H1 (cell line): ENCODE data around the gene RASGEF1C. TPM values are rescaled to one million over a fixed set of nuclear protein-coding genes. Genes with fewer than 3 reads are reported as not detected.

Experiments used
- CTCF ChIA-PET: fragments of 300-600 bp; sonication (Branson Sonifier 250); formaldehyde crosslinking; loops from one replicate; lab custom pipeline; 2021; ENCODE audit not compliant: partially characterized antibody; lab: Charles Lee
- POLR2A ChIA-PET: fragments of 300-600 bp; sonication (Branson Sonifier 250); formaldehyde crosslinking; loops from one replicate; lab custom pipeline; 2021; ENCODE audit warnings: inconsistent platforms; ENCODE audit not compliant: partially characterized antibody; lab: Charles Lee
- DNase-seq, 2 experiments: peaks; one replicate each; pipeline versions ENCODE4 v3.0.0 to v3.0.0-alpha.2; 2010 to 2022; ENCODE audit warnings: low spot score in 2 of 2, low read depth in 1 of 2, mixed read lengths in 1 of 2
- FAIRE-seq: peaks from 2 replicates; lab custom pipeline; 2011; peaks lifted over from hg19 to GRCh38; lab: Jason Lieb, UNC
- H2AFZ ChIP-seq: 2 replicates; pipeline ENCODE4 v1.8.1; 2012; ENCODE audit warnings: low read length, inconsistent platforms
- H2AK5ac ChIP-seq: 2 replicates; pipeline ENCODE4 v1.6.1; 2013; ENCODE audit warnings: low read depth, low read length
- H2BK120ac ChIP-seq: replicated peaks from 2 replicates; pipeline ENCODE3; 2013; ENCODE audit warnings: low read depth, low read length, inconsistent platforms
- H2BK12ac ChIP-seq: 2 replicates; pipeline ENCODE4 v1.6.1; 2013; ENCODE audit warnings: low read depth, low read length
- H2BK15ac ChIP-seq: 2 replicates; pipeline ENCODE4 v1.6.1; 2013; ENCODE audit warnings: low read length
- H2BK20ac ChIP-seq: 2 replicates; pipeline ENCODE4 v1.6.1; 2013; ENCODE audit warnings: low read length
- H2BK5ac ChIP-seq: 2 replicates; pipeline ENCODE4 v1.6.1; 2013; ENCODE audit warnings: low read depth, low read length
- H3K14ac ChIP-seq: 2 replicates; pipeline ENCODE4 v1.6.1; 2013; ENCODE audit warnings: inconsistent platforms; ENCODE audit not compliant: insufficient read length
- H3K18ac ChIP-seq: 2 replicates; pipeline ENCODE4 v1.6.1; 2013; ENCODE audit warnings: low read length; ENCODE audit errors: extremely low read depth
- H3K23ac ChIP-seq: 2 replicates; pipeline ENCODE4 v1.6.1; 2013; ENCODE audit warnings: inconsistent platforms; ENCODE audit not compliant: insufficient read length
- H3K23me2 ChIP-seq: 2 replicates; pipeline ENCODE4 v1.6.1; 2013; ENCODE audit warnings: low read depth, low read length
- H3K27ac ChIP-seq: 2 replicates; pipeline ENCODE4 v1.6.1; 2011; ENCODE audit warnings: low read depth, low read length, inconsistent platforms
- H3K27me3 ChIP-seq, 4 experiments: replicated peaks in 1 of 4; 1 replicate in 1 of 4; 2 replicates in 3 of 4; pipeline versions ENCODE4 v1.6.1 to v1.8.1; 2011 to 2013; ENCODE audit warnings: low read length in 3 of 4, mild to moderate bottlenecking in 3 of 4, inconsistent platforms in 2 of 4, mixed read lengths in 2 of 4, moderate library complexity in 1 of 4; ENCODE audit not compliant: control insufficient read depth in 3 of 4, insufficient read depth in 3 of 4; ENCODE audit errors: extremely low read depth in 1 of 4
- H3K36me3 ChIP-seq, 4 experiments: 2 replicates each; pipeline versions ENCODE4 v1.6.1 to v1.8.1; 2011 to 2013; ENCODE audit warnings: mild to moderate bottlenecking in 4 of 4, low read length in 3 of 4, moderate library complexity in 2 of 4, control low read depth in 1 of 4, inconsistent platforms in 1 of 4; ENCODE audit not compliant: insufficient read depth in 4 of 4, control insufficient read depth in 2 of 4
- H3K4ac ChIP-seq: replicated peaks from 2 replicates; pipeline ENCODE3; 2013; ENCODE audit warnings: low read length, low read depth, mixed read lengths, inconsistent platforms; ENCODE audit not compliant: insufficient read length
- H3K4me1 ChIP-seq, 4 experiments: replicated peaks in 1 of 4; 1 replicate in 1 of 4; 2 replicates in 3 of 4; pipeline versions ENCODE4 v1.6.1 to v1.8.1; 2011 to 2013; ENCODE audit warnings: low read length in 3 of 4, inconsistent platforms in 2 of 4, mixed read lengths in 1 of 4; ENCODE audit not compliant: insufficient read depth in 4 of 4, control insufficient read depth in 3 of 4
- H3K4me2 ChIP-seq, 2 experiments: 2 replicates each; pipeline versions ENCODE4 v1.6.1 to v1.8.1; 2011 to 2013; ENCODE audit warnings: low read depth in 2 of 2, low read length in 2 of 2, control low read depth in 1 of 2, inconsistent platforms in 1 of 2, mild to moderate bottlenecking in 1 of 2; ENCODE audit not compliant: insufficient read depth in 1 of 2
- H3K4me3 ChIP-seq, 4 experiments: fragments of 200-600, 300-600 bp in 1 of 4; sonication (generic), shearing (Covaris generic), sonication (Bioruptor Twin) in 1 of 4; 2 replicates each; pipeline versions ENCODE4 v1.5.1 to v1.8.1; 2011 to 2016; ENCODE audit warnings: low read length in 4 of 4, low read depth in 3 of 4, control low read depth in 2 of 4, inconsistent platforms in 2 of 4, mild to moderate bottlenecking in 2 of 4, mixed read lengths in 1 of 4, moderate library complexity in 1 of 4; ENCODE audit not compliant: insufficient read depth in 2 of 4; ENCODE audit errors: extremely low read depth in 1 of 4
- H3K56ac ChIP-seq: replicated peaks from 2 replicates; pipeline ENCODE3; 2013; ENCODE audit warnings: low read depth, mild to moderate bottlenecking, mixed read lengths, low read length, inconsistent platforms; ENCODE audit not compliant: insufficient read length
- H3K79me1 ChIP-seq: 2 replicates; pipeline ENCODE4 v1.6.1; 2013; ENCODE audit warnings: low read depth, low read length, control low read depth
- H3K79me2 ChIP-seq, 2 experiments: 2 replicates each; pipeline versions ENCODE4 v1.6.1 to v1.8.1; 2012 to 2013; ENCODE audit warnings: low read length in 2 of 2, mild to moderate bottlenecking in 2 of 2, inconsistent platforms in 1 of 2; ENCODE audit not compliant: insufficient read depth in 2 of 2, control insufficient read depth in 1 of 2
- H3K9ac ChIP-seq, 4 experiments: replicated peaks in 1 of 4; 1 replicate in 1 of 4; 2 replicates in 3 of 4; pipeline versions ENCODE4 v1.6.1 to v1.8.1; 2011 to 2013; ENCODE audit warnings: low read depth in 3 of 4, low read length in 3 of 4, control low read depth in 2 of 4, mild to moderate bottlenecking in 2 of 4, moderate library complexity in 2 of 4, inconsistent platforms in 1 of 4; ENCODE audit errors: extremely low read depth in 1 of 4
- H3K9me3 ChIP-seq, 2 experiments: 2 replicates each; pipeline versions ENCODE4 v1.6.1 to v1.8.1; 2012 to 2013; ENCODE audit warnings: mild to moderate bottlenecking in 2 of 2, moderate library complexity in 2 of 2, control low read depth in 1 of 2, inconsistent platforms in 1 of 2, low read depth in 1 of 2, low read length in 1 of 2, mixed read lengths in 1 of 2; ENCODE audit not compliant: insufficient read depth in 2 of 2
- H4K20me1 ChIP-seq, 2 experiments: replicated peaks in 1 of 2; 2 replicates each; pipeline versions ENCODE3 to v1.8.1; 2011 to 2013; ENCODE audit warnings: inconsistent platforms in 2 of 2, low read length in 2 of 2, mild to moderate bottlenecking in 1 of 2; ENCODE audit not compliant: insufficient read depth in 2 of 2, control insufficient read depth in 1 of 2
- H4K5ac ChIP-seq: 2 replicates; pipeline ENCODE4 v1.6.1; 2013; ENCODE audit warnings: low read length, low read depth, mixed read lengths, inconsistent platforms; ENCODE audit not compliant: insufficient read length
- H4K8ac ChIP-seq: 2 replicates; pipeline ENCODE4 v1.8.0; 2013; ENCODE audit warnings: mild to moderate bottlenecking, moderate library complexity, low read length, inconsistent platforms; ENCODE audit not compliant: insufficient read depth; ENCODE audit errors: extremely low read depth
- H4K91ac ChIP-seq: replicated peaks from 2 replicates; pipeline ENCODE3; 2013; ENCODE audit warnings: low read length, mixed read lengths, inconsistent platforms; ENCODE audit not compliant: insufficient read length
- CEBPB ChIP-seq: IDR thresholded peaks from 2 replicates; pipeline ENCODE4 v1.6.1; 2012; ENCODE audit warnings: low read depth, low read length
- HDAC2 ChIP-seq, 2 experiments: fragments of 300-600 bp in 1 of 2; sonication (generic) in 1 of 2; IDR thresholded peaks; 2 replicates each; pipeline ENCODE4 v1.6.1; 2011 to 2012; ENCODE audit warnings: low read depth in 2 of 2, low read length in 2 of 2, mild to moderate bottlenecking in 2 of 2, moderate library complexity in 2 of 2, borderline replicate concordance in 1 of 2, inconsistent platforms in 1 of 2
- HDAC6 ChIP-seq: IDR thresholded peaks from one replicate; pipeline ENCODE4 v1.7.1; 2012; ENCODE audit warnings: low read depth, mild to moderate bottlenecking, inconsistent platforms, low read length, moderate library complexity
- NANOG ChIP-seq: IDR thresholded peaks from 2 replicates; pipeline ENCODE4 v1.6.1; 2011; ENCODE audit warnings: low read length, low read depth, mild to moderate bottlenecking, inconsistent platforms; ENCODE audit not compliant: insufficient read depth, poor library complexity, severe bottlenecking
- RAD21 ChIP-seq, 2 experiments: IDR thresholded peaks in 1 of 2; conservative IDR thresholded peaks in 1 of 2; 2 replicates each; pipeline ENCODE4 v1.6.1; 2011; ENCODE audit warnings: low read depth in 2 of 2, low read length in 2 of 2, improper control_type of control experiment in 1 of 2, inconsistent platforms in 1 of 2, mild to moderate bottlenecking in 1 of 2, moderate library complexity in 1 of 2
- ZNF274 ChIP-seq: IDR thresholded peaks from 2 replicates; pipeline ENCODE4 v1.7.0; 2012; ENCODE audit warnings: low read length, borderline replicate concordance; ENCODE audit errors: extremely low read depth
- WGBS, 2 experiments: shearing (Covaris generic) in 1 of 2; methylation state at CpG; one replicate each; pipeline versions ENCODE4 v1.1.6 to v1.1.7; 2013 to 2015; ENCODE audit warnings: low lambda C conversion rate in 2 of 2, mixed read lengths in 2 of 2, inconsistent platforms in 1 of 2, low coverage in 1 of 2, missing lambda C conversion rate in 1 of 2; ENCODE audit not compliant: insufficient replicate concordance in 2 of 2, insufficient coverage in 1 of 2, insufficient read length in 1 of 2; ENCODE audit errors: extremely low coverage in 1 of 2, missing lambda C conversion rate in 1 of 2; 5-methylcytosine and 5-hydroxymethylcytosine counted together
- polyA plus RNA-seq, 7 experiments: library from polyadenylated mRNA; depleted of rRNA in 3 of 7; stranded (reverse) in 5 of 7; unstranded in 2 of 7; fragments of >200 nt in 5 of 7; fragments of 200-250 nt in 2 of 7; gene quantifications; 1 replicate in 5 of 7; 2 replicates in 1 of 7; 4 replicates in 1 of 7; pipeline versions ENCODE4 v1.2.1 to v1.2.3, GENCODE V29; 2011 to 2013; ENCODE audit warnings: missing spikeins in 2 of 7, mixed read lengths in 2 of 7
- total RNA-seq: library from RNA; stranded (reverse); fragmentation: NEBNext Ultra II Directional; extraction: Animal tissue kit (Norgen Biotek cat#: 25700); gene quantifications from 2 replicates; pipeline ENCODE4 v1.2.1, GENCODE V29; 2021
- TF ChIP-seq, protein P1 (sequence below): IDR thresholded peaks from 2 replicates; pipeline ENCODE4 v1.6.1; 2012; ENCODE audit warnings: inconsistent platforms
- TF ChIP-seq, protein P2 (sequence below): IDR thresholded peaks from 2 replicates; pipeline ENCODE4 v1.6.1; 2011; ENCODE audit warnings: low read length, improper control_type of control experiment

Gene RASGEF1C
- total and polyA plus RNA-seq, 2 of the 8 experiments (the other 6 are each of a cell fraction or from before 2014, with no cell fraction given): 0.26 to 0.61 TPM

DNA sequence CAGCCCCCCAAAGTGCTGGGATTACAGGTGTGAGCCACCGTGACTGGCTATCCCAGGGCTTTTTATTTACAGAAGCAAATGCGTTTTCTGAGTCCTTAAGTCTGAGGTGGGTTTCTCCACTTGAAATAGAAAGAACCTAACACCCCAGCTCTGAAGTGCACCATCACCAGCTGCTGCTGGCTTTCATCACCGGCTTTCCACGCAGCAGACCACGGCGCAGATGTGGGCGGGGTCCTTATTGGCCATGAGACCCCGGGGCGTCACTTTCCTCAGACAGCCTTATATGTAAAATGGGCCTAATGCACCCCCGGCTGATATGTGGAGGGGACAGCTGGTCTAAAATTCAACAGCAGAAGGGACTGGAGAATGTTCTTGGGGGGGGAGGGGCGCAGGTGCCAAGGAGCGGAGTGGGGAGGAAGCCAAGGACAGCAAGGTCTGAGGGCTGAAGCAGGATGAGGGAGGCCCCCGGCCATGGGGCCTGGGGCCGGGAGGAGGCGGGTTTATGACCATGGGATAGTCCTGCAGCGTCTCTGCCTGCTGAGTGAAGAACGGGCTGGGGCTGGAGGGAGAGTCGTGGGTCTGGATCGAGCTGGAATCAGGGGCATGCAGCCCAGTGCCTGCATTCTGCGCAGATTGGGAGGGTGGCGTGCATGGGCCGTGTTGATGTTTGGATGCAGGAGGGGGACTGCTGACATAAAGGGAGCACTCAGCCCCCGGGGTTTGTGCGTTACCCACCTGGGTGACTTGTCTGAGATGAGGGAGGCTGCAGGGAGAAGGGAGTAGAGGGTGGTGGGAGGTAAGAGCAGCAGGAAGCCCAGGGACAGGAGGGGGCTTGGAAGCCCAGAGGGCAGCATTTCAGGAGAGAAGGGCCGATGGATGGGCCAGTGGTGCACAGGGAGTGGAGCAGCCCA is 30.2 kb downstream of the RASGEF1C start:
- DNase-seq (no peak), FAIRE-seq (no peak)
- Histone ChIP-seq H2AFZ (no peak overlapping the region), H2BK20ac (no peak overlapping the region), H3K4ac (no peak overlapping the region), H2AK5ac (no peak overlapping the region), H2BK15ac (no peak overlapping the region), H3K4me1 (peaks cover 0 to 7% (median 3%) of the 10 kb centered on the region in 4 experiments; a peak in 3 of 7 replicates), H3K18ac (no peak overlapping the region), H4K91ac (peak overlapping the region; percentile 65), H4K5ac (no peak overlapping the region), H3K79me2 (no peaks in the 10 kb centered on the region), H2BK120ac (no peak overlapping the region), H3K9ac (no peak overlapping the region), H2BK12ac (no peak overlapping the region), H3K4me3 (no peak overlapping the region), H3K9me3 (no peaks in the 10 kb centered on the region; a peak in 1 of 4 replicates), H3K36me3 (no peaks in the 10 kb centered on the region), H3K4me2 (no peak overlapping the region), H3K23ac (no peak overlapping the region), H3K14ac (no peak overlapping the region), H2BK5ac (no peak overlapping the region), H3K79me1 (no peaks in the 10 kb centered on the region), H3K27ac (no peak overlapping the region), H3K23me2 (no peaks in the 10 kb centered on the region), H4K8ac (peak overlapping the region; percentile 51), H4K20me1 (peaks cover 0 to 2% of the 10 kb centered on the region in 2 experiments), H3K27me3 (no peaks in the 10 kb centered on the region), H3K56ac (no peak overlapping the region)
- WGBS, 2 experiments: 87% methylated on average over 25 of the region's 25 CpGs; no CpG with 5 or more reads in 1 of the 2 experiments
- CTCF ChIA-PET: interaction anchor here (1.0 to 2.2 kb wide), 2 partner anchors 16 to 20 kb away, joined by 3 to 7 read pairs; no protein-coding TSS in a partner anchor
- POLR2A ChIA-PET: no interaction called here
- TF ChIP-seq ZNF274 (no peak), HDAC2 (IDR thresholded peaks at IDR 0.05; ENCODE audit: borderline replicate concordance in 1 of 2, low read depth in 2 of 2, low read length in 2 of 2) (no peak), CEBPB (no peak), RAD21 (IDR thresholded peaks at IDR 0.05 in 1 of 2, conservative IDR thresholded peaks at IDR 0.05 in 1 of 2; ENCODE audit: low read depth in 2 of 2, low read length in 2 of 2) (no peak), NANOG (no peak), HDAC6 (no peak)
- TF ChIP-seq, protein P1, sequence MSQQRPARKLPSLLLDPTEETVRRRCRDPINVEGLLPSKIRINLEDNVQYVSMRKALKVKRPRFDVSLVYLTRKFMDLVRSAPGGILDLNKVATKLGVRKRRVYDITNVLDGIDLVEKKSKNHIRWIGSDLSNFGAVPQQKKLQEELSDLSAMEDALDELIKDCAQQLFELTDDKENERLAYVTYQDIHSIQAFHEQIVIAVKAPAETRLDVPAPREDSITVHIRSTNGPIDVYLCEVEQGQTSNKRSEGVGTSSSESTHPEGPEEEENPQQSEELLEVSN: no peak
- TF ChIP-seq, protein P2, sequence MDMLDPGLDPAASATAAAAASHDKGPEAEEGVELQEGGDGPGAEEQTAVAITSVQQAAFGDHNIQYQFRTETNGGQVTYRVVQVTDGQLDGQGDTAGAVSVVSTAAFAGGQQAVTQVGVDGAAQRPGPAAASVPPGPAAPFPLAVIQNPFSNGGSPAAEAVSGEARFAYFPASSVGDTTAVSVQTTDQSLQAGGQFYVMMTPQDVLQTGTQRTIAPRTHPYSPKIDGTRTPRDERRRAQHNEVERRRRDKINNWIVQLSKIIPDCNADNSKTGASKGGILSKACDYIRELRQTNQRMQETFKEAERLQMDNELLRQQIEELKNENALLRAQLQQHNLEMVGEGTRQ: no peak
